Anterior cingulate cortex (tissue), 58 donors: ENCODE measurements around the gene OTUD4.
A peak's percentile ranks its signal among the peaks of the same experiment; 100 is the strongest.

ENCODE experiments used
- DNase-seq, 58 donors: peaks; one replicate each; lab custom pipeline; 2025; lab: John Stamatoyannopoulos, UW

The OTUD4 gene

GRCh38 chr4:145132511-145133098 is 47.8 kb downstream of the OTUD4 start:
- DNase-seq: peak in 4 of 58 donors; percentile 6 to 32 (median 12)

DNA sequence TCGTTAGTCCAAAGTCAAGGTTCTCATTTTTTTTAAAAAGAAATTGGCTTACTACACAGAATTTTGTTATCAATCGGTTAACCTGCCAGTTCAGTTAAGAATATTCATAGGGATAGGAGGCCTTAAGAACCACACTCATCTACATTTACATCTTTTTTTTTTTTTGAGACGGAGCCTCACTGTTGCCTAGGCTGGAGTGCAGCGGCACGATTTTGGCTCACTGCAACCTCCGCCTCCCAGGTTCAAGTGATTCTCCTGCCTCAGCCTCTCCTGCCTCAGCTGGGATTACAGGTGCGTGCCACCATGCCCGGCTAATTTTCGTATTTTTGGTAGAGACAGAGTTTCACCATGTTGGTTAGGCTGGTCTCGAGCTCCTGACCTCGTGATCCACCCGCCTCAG is 48.5 kb downstream of the OTUD4 start:
- no peak for DNase-seq

- no peak for DNase-seq
Measured at GRCh38 chr4:145130788-145131399, 49.5 kb downstream of the OTUD4 start.

GRCh38 chr4:145130130-145130529 is 50.3 kb downstream of the OTUD4 start:
- no peak for DNase-seq

- no peak for DNase-seq
Measured at GRCh38 chr4:145125396-145125795, 55.0 kb downstream of the OTUD4 start.

DNA sequence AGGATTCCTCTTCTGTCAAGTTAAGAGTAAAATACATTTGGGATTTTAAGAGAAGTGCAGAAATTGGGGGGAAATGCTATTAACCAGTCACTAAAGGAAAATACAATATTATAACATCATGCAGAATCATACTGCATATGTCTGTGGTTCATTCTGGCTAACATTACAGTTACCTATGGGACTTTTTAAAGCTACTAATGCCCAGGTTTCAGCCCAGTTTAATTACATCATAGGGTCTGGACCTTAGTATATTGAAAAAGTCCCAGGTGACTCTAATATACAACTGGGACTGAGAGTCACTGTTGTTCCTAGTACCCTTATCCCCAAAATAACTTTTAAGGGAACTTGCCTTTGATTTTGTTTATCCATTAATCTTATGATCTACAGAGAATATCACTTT is 72.3 kb downstream of the OTUD4 start:
- DNase-seq: no peak

DNA sequence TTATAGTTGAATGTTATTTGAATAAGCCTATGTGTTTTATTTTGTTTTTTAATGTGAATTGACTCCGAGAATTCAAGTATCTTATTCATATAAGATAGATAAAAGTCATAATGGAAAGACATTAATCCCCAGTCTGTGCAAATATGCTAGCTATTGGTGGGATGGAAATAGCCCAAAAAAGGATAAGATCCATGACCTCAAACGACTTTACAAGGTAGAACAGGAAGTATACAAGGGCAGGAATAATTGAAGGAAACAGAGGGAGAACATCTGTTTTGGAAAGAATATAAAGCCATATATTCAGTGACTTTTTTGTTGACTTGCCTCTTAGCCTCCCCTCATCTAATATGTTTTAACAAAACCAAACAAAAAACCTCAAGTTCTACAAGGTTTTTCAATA is 73.3 kb downstream of the OTUD4 start:
- no peak for DNase-seq

- DNase-seq: no peak
Measured at GRCh38 chr4:145103496-145103895, 76.9 kb downstream of the OTUD4 start.

DNA sequence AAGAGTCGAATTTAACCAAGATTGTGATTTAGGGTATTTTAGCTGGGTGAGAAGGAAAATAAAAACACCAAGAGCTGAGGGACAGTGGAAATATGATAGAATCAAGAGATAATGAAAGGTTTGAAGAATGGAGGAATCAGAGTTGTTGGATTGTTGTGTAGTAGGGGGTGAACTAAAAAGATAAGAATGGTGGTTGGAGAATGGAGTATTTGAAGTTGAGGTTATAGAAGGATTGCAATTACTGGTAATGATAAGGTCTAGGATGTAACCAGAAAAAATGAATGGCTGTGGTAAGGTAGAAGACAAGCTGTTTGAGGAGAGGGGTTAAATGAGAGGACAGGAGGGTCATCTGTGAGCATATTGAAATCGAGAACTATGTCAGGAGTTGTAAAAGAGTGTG is 77.8 kb downstream of the OTUD4 start:
- no peak for DNase-seq

GRCh38 chr4:145101091-145101490 is 79.3 kb downstream of the OTUD4 start:
- DNase-seq: no peak

DNA sequence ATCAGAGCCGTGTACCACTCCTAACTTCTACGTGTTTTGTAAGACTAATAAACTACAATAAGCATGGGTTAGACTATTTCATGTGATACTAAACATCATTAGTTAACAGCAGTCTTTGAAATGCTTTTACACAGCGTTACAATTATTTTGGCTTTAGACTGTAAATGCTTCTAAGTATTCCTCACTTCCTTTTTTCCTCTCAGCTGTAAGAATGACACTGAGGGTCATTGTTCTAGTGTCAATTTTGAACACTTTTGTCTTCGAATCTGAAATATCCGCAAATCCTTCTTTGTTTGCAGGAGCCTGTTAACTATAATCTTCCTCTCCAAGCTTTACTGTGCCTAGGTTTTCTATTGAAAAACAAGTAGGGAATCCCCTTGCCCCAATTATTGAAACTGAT is 80.7 kb downstream of the OTUD4 start:
- no peak for DNase-seq

GRCh38 chr4:145098675-145099037 is 81.7 kb downstream of the OTUD4 start:
- peak in 21 of 58 donors; percentile 8 to 76 (median 42) for DNase-seq

- DNase-seq: peak; percentile 52 to 95 (median 88)
Measured at GRCh38 chr4:145097821-145098674, 82.3 kb downstream of the OTUD4 start, which contains the start of the genes ABCE1 and ANAPC10. TSS of gene ABCE1 (plus strand) at chr4:145098311. CDS start at chr4:145104413, 6,102 bp downstream. TSS of gene ANAPC10 (minus strand) at chr4:145098196. CDS start at chr4:145096099, 2,097 bp downstream.

DNA sequence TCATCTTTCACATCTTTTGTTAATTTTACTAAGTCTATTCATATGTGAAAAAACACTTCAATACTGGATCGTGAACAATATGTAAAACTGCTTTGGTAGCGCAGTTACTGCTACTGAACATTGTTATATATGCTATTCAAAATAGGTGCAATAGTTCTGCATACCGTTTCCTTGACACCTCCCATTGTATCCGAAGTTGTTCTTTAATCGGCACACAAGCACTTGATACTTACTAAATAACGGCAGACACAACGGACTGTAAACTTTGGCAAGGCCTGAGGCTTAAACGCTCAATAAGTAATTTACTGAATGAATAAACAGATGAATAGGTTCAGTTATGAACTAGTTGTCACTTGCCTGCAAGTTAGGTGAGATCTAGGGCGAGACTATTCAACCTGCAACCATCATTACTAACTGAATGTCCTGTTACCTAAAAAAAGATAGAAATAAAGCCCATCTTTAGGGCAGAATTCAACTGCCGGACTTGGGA is 83.0 kb downstream of the OTUD4 start:
- DNase-seq: peak in 1 of 58 donors; percentile 36

GRCh38 chr4:145093638-145094037 is 86.8 kb downstream of the OTUD4 start:
- DNase-seq: no peak

GRCh38 chr4:145090380-145090779 is 90.0 kb downstream of the OTUD4 start:
- DNase-seq: no peak

GRCh38 chr4:145083891-145084605 is 96.3 kb downstream of the OTUD4 start:
- DNase-seq: no peak
